ENCODE measurements around the gene CTSL. TPM values are rescaled to one million over a fixed set of nuclear protein-coding genes. Genes with fewer than 3 reads are reported as not detected.

The CTSL gene
- polyA plus RNA-seq, 3 donors = 22.0 to 28.8 (median 28.3) TPM

DNA sequence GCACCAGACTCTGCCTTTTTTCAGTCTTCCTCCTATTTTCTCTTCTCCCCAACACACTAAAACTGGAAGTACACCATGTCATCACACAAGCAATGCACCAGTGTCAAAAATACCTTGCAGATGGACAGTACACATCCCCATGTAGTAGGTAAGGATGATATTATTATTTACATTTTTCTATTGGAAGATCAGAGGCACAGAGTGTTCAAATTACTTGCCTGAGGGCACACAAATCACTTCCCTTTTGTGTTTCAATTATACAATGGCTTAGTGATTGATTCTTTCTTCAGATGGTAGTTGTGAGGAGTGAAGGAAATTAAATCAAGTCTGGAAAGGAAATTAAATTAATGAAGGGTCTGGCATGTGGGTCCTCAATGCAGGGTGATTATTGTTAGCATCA, 39.6 kb downstream of the CTSL start:
- no peak overlapping the region for H3K27ac Mint-ChIP-seq
- H3K27me3 ChIP-seq (ENCODE audit: control insufficient read depth in 2 of 2, insufficient read depth in 2 of 2, low read length in 2 of 2) = peaks cover 10 to 14% of the 10 kb centered on the region in 2 donors
- no peaks in the 10 kb centered on the region for H3K4me1 ChIP-seq (ENCODE audit: control insufficient read depth in 1 of 2, insufficient read depth in 2 of 2, low read length in 2 of 2)
- peaks cover 3% of the 10 kb centered on the region for H3K4me1 Mint-ChIP-seq
- no peak overlapping the region for H2AFZ ChIP-seq (ENCODE audit: insufficient read depth, low read depth, low read length, poor library complexity, severe bottlenecking)
- DNase-seq = no peak
- H3K27ac ChIP-seq (ENCODE audit: low read depth in 1 of 2, low read length in 2 of 2) = no peak overlapping the region
- H3K36me3 ChIP-seq (replicated peaks in 1 of 2; ENCODE audit: control insufficient read depth in 1 of 2, insufficient read depth in 2 of 2, low read length in 2 of 2) = no peaks in the 10 kb centered on the region
- H3K4me3 Mint-ChIP-seq = no peak overlapping the region
- no peaks in the 10 kb centered on the region for H3K9me3 ChIP-seq (replicated peaks in 1 of 2; ENCODE audit: control insufficient read depth in 1 of 2, insufficient read depth in 1 of 2, low read length in 2 of 2)
- TF ChIP-seq, protein P1, sequence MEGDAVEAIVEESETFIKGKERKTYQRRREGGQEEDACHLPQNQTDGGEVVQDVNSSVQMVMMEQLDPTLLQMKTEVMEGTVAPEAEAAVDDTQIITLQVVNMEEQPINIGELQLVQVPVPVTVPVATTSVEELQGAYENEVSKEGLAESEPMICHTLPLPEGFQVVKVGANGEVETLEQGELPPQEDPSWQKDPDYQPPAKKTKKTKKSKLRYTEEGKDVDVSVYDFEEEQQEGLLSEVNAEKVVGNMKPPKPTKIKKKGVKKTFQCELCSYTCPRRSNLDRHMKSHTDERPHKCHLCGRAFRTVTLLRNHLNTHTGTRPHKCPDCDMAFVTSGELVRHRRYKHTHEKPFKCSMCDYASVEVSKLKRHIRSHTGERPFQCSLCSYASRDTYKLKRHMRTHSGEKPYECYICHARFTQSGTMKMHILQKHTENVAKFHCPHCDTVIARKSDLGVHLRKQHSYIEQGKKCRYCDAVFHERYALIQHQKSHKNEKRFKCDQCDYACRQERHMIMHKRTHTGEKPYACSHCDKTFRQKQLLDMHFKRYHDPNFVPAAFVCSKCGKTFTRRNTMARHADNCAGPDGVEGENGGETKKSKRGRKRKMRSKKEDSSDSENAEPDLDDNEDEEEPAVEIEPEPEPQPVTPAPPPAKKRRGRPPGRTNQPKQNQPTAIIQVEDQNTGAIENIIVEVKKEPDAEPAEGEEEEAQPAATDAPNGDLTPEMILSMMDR (IDR thresholded peaks at IDR 0.05) = no peak
- no peak overlapping the region for H3K9ac ChIP-seq (ENCODE audit: insufficient read depth, low read length, poor library complexity, severe bottlenecking)
- intact Hi-C loops (cut with micrococcal nuclease) = no loop called here
- H3K27me3 Mint-ChIP-seq (ENCODE audit: low read depth in 3 of 3) = peaks cover 15 to 30% (median 30%) of the 10 kb centered on the region in 3 donors
- no peaks in the 10 kb centered on the region for H3K79me2 ChIP-seq (ENCODE audit: insufficient read depth, low read length)
- H4K20me1 ChIP-seq (ENCODE audit: insufficient read depth, low read length) = no peaks in the 10 kb centered on the region
- H3K4me3 ChIP-seq (replicated peaks in 1 of 3; ENCODE audit: low read depth in 2 of 3, low read length in 3 of 3) = no peak overlapping the region
- peaks cover 0 to 6% (median 2%) of the 10 kb centered on the region in 7 donors for H3K9me3 Mint-ChIP-seq
- H3K4me2 ChIP-seq (replicated peaks; ENCODE audit: extremely low read depth, low read length, poor library complexity, severe bottlenecking) = no peak overlapping the region
- H3K36me3 Mint-ChIP-seq = no peaks in the 10 kb centered on the region

DNA sequence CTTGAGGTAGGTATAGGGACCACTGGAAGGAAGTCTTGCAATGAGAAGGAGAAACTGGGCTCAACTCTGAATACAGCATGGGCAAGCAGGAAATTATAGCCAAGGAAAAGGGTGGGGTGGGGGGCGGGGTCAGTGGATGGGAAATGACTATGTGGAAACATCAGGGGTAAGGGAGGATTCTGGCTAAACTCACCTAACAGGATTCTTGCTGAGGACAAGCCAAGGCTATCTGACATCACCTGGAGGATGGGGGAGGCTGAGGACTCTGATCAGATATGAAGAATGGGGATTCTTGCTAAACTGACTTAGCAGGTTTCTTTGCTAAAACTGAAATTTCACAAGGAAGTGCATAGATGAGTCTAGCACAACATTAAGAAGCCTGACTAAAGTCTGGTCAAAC, 40.8 kb downstream of the CTSL start:
- Mint-ChIP-seq H3K9me3 (peaks cover 0 to 4% (median under 1%) of the 10 kb centered on the region in 7 donors), H3K4me3 (peak overlapping the region in 1 of 2 donors; percentile 23), H3K27ac (no peak overlapping the region), H3K36me3 (no peaks in the 10 kb centered on the region), H3K27me3 (ENCODE audit: low read depth in 3 of 3) (peaks cover 25 to 39% (median 39%) of the 10 kb centered on the region in 3 donors), H3K4me1 (peaks cover 3% of the 10 kb centered on the region)
- Histone ChIP-seq H3K9me3 (replicated peaks in 1 of 2; ENCODE audit: control insufficient read depth in 1 of 2, insufficient read depth in 1 of 2, low read length in 2 of 2) (peaks cover 0 to 3% of the 10 kb centered on the region in 2 donors), H3K4me3 (replicated peaks in 1 of 3; ENCODE audit: low read depth in 2 of 3, low read length in 3 of 3) (no peak overlapping the region), H3K4me2 (replicated peaks; ENCODE audit: extremely low read depth, low read length, poor library complexity, severe bottlenecking) (no peak overlapping the region), H3K9ac (ENCODE audit: insufficient read depth, low read length, poor library complexity, severe bottlenecking) (peak overlapping the region; percentile 10), H3K79me2 (ENCODE audit: insufficient read depth, low read length) (no peaks in the 10 kb centered on the region), H2AFZ (ENCODE audit: insufficient read depth, low read depth, low read length, poor library complexity, severe bottlenecking) (no peak overlapping the region), H3K36me3 (replicated peaks in 1 of 2; ENCODE audit: control insufficient read depth in 1 of 2, insufficient read depth in 2 of 2, low read length in 2 of 2) (no peaks in the 10 kb centered on the region), H3K4me1 (ENCODE audit: control insufficient read depth in 1 of 2, insufficient read depth in 2 of 2, low read length in 2 of 2) (no peaks in the 10 kb centered on the region), H4K20me1 (ENCODE audit: insufficient read depth, low read length) (no peaks in the 10 kb centered on the region), H3K27me3 (ENCODE audit: control insufficient read depth in 2 of 2, insufficient read depth in 2 of 2, low read length in 2 of 2) (peaks cover 20 to 24% of the 10 kb centered on the region in 2 donors), H3K27ac (ENCODE audit: low read depth in 1 of 2, low read length in 2 of 2) (no peak overlapping the region)
- intact Hi-C loops (cut with micrococcal nuclease) = no loop called here
- WGBS (ENCODE audit: insufficient coverage) = 17% methylated on average over 1 of the region's 1 CpG
- TF ChIP-seq, protein P1 (IDR thresholded peaks at IDR 0.05) = no peak
- DNase-seq = no peak

Measured in CD14-positive monocyte (primary cell).